HepG2 (cell line): ENCODE results near the gene NTM. TPM values are rescaled to one million over a fixed set of nuclear protein-coding genes. Genes with fewer than 3 reads are reported as not detected.
A peak's percentile ranks its signal among the peaks of the same experiment; 100 is the strongest.

Source experiments
- ATAC-seq: fragments of 200-7000 bp; cut with Tn5 transposase; 3 replicates; pipeline ENCODE4 v1.9.1; 2020; ENCODE audit warnings: mild to moderate bottlenecking, moderate library complexity
- BruUV-seq: library from RNA; stranded (reverse); fragments of 400-500 nt; replicated peaks from 2 replicates; lab custom pipeline; 2021; lab: Mats Ljungman, UMichigan
- CTCF ChIA-PET: fragments of 300-600 bp; formaldehyde crosslinking; extraction: SDS; loops from one replicate; lab custom pipeline; 2021; ENCODE audit warnings: low total read pairs, inconsistent platforms, low intra/inter-chr PET ratio; lab: Yijun Ruan, JAX
- POLR2A ChIA-PET: fragments of 350-600 bp; sonication (Branson Sonifier 250); formaldehyde crosslinking; loops from one replicate; lab custom pipeline; 2020; ENCODE audit warnings: antibody characterized with exemption, inconsistent platforms; lab: Yijun Ruan, JAX
- DNase-seq: peaks from one replicate; pipeline ENCODE4 v3.0.0-alpha.2; 2015; ENCODE audit warnings: low spot score
- FAIRE-seq: peaks from 3 replicates; lab custom pipeline; 2011; peaks lifted over from hg19 to GRCh38; lab: Jason Lieb, UNC
- H2AFZ ChIP-seq: one replicate; pipeline ENCODE4 v1.6.1; 2011; ENCODE audit warnings: low read length, inconsistent platforms
- H3K27ac ChIP-seq: fragments of 300-600 bp; 3 replicates; pipeline ENCODE4 v1.8.0; 2011; ENCODE audit warnings: mixed run types, mild to moderate bottlenecking, mixed read lengths, low read length, inconsistent platforms; ENCODE audit not compliant: insufficient read depth; ENCODE audit errors: extremely low read length
- H3K27me3 ChIP-seq, 2 experiments: fragments of 200-600 bp in 1 of 2; 2 replicates in 1 of 2; 3 replicates in 1 of 2; pipeline versions ENCODE4 v1.6.0 to v1.8.0; 2011; ENCODE audit warnings: low read length in 2 of 2, mild to moderate bottlenecking in 2 of 2, moderate library complexity in 2 of 2, inconsistent platforms in 1 of 2; ENCODE audit not compliant: insufficient read depth in 2 of 2, control insufficient read depth in 1 of 2
- H3K36me3 ChIP-seq, 2 experiments: fragments of 200-600 bp in 1 of 2; replicated peaks in 1 of 2; 2 replicates in 1 of 2; 3 replicates in 1 of 2; pipeline versions ENCODE4 v1.5.1 to v1.8.0; 2011; ENCODE audit warnings: low read length in 2 of 2, inconsistent platforms in 1 of 2; ENCODE audit not compliant: insufficient read depth in 2 of 2, control insufficient read depth in 1 of 2
- H3K4me1 ChIP-seq: 2 replicates; pipeline ENCODE4 v1.5.1; 2012; ENCODE audit warnings: low read length, inconsistent platforms; ENCODE audit not compliant: insufficient read depth
- H3K4me2 ChIP-seq: 2 replicates; pipeline ENCODE4 v1.6.0; 2011; ENCODE audit warnings: low read depth, low read length, inconsistent platforms
- H3K4me3 ChIP-seq, 3 experiments: fragments of 200-600 bp in 1 of 3; sonication (generic), shearing (Covaris generic) in 1 of 3; replicated peaks in 1 of 3; 2 replicates each; pipeline ENCODE4 v1.5.1; 2011 to 2016; ENCODE audit warnings: low read length in 3 of 3, inconsistent platforms in 2 of 3, low read depth in 2 of 3, mild to moderate bottlenecking in 2 of 3, control low read depth in 1 of 3, mixed read lengths in 1 of 3; ENCODE audit not compliant: insufficient read depth in 1 of 3
- H3K79me2 ChIP-seq: one replicate; pipeline ENCODE4 v1.6.1; 2011; ENCODE audit warnings: low read length, inconsistent platforms; ENCODE audit not compliant: insufficient read depth
- H3K9ac ChIP-seq: 2 replicates; pipeline ENCODE4 v1.6.0; 2011; ENCODE audit warnings: mild to moderate bottlenecking, low read depth, low read length, inconsistent platforms; ENCODE audit not compliant: insufficient read depth
- H3K9me3 ChIP-seq: 2 replicates; pipeline ENCODE4 v1.5.1; 2012; ENCODE audit warnings: mild to moderate bottlenecking, low read length
- H4K20me1 ChIP-seq: 2 replicates; pipeline ENCODE4 v1.6.0; 2011; ENCODE audit warnings: inconsistent platforms, mild to moderate bottlenecking, low read length, moderate library complexity; ENCODE audit not compliant: insufficient read depth
- HOXA9 ChIP-seq: sonication (generic); formaldehyde crosslinking; IDR thresholded peaks from 2 replicates; pipeline ENCODE4 v1.8.1; 2022; ENCODE audit warnings: missing genetic modification reagents, mild to moderate bottlenecking, moderate library complexity, borderline replicate concordance
- ZBTB7B ChIP-seq: sonication (generic); formaldehyde crosslinking; IDR thresholded peaks from 2 replicates; pipeline ENCODE4 v1.4.0; 2020; ENCODE audit warnings: missing genetic modification reagents
- ZNF468 ChIP-seq: sonication (generic); formaldehyde crosslinking; IDR thresholded peaks from 2 replicates; pipeline ENCODE4 v1.8.0; 2022; ENCODE audit warnings: mild to moderate bottlenecking, moderate library complexity, missing genetic modification reagents
- WGBS: methylation state at CpG from one replicate; pipeline ENCODE4 v1.1.6; 2017; ENCODE audit warnings: low lambda C conversion rate; 5-methylcytosine and 5-hydroxymethylcytosine counted together
- in situ Hi-C: cut with HindIII; loops from 2 replicates; pipeline ENCODE4 v1.10.0; 2017; ENCODE audit warnings: low pct_unique_long_range_greater_than_20kb; ENCODE audit not compliant: extremely low pct_ligation_motif_present
- intact Hi-C: fragments of 100-400 bp; cut with micrococcal nuclease; formaldehyde crosslinking; loops from one replicate; pipeline ENCODE4 v1.10.0; 2022; ENCODE audit not compliant: unreplicated experiment
- polyA plus RNA-seq, 8 experiments: library from polyadenylated mRNA; depleted of rRNA in 3 of 8; stranded (reverse) in 7 of 8; unstranded in 1 of 8; fragments of >200 nt; fragmentation: Illumina TruSeq in 4 of 8; extraction: Trizol in 4 of 8; gene quantifications; 2 replicates each; pipeline versions ENCODE4 v1.2.1 to v1.2.3, GENCODE V29; 2011 to 2016; ENCODE audit warnings: low read depth in 4 of 8, missing spikeins in 1 of 8, mixed read lengths in 1 of 8; ENCODE audit not compliant: insufficient read depth in 1 of 8
- total RNA-seq, 5 experiments: library from RNA; depleted of rRNA; stranded (reverse); fragments of >200 nt; fragmentation: Illumina TruSeq; extraction: Trizol; gene quantifications; 2 replicates each; pipeline ENCODE4 v1.2.3, GENCODE V29; 2016; ENCODE audit warnings: low read depth in 1 of 5
- TF ChIP-seq, protein P1 (sequence below): sonication (generic); formaldehyde crosslinking; IDR thresholded peaks from 2 replicates; pipeline ENCODE4 v1.4.0; 2020; ENCODE audit warnings: missing genetic modification reagents, borderline replicate concordance
- TF ChIP-seq, protein P2 (sequence below): sonication (generic); formaldehyde crosslinking; IDR thresholded peaks from 2 replicates; pipeline ENCODE4 v1.5.0; 2020; ENCODE audit warnings: mild to moderate bottlenecking, missing genetic modification reagents, moderate library complexity

The NTM gene
- total and polyA plus RNA-seq, 2 of the 13 experiments (the other 11 are each of a cell fraction or from before 2014, with no cell fraction given), result not detected

GRCh38 chr11:132099692-132100091 is 729.3 kb downstream of the NTM start:
- no peaks in the 10 kb centered on the region for H4K20me1 ChIP-seq
- POLR2A ChIA-PET, result no interaction called here
- CTCF ChIA-PET, result no interaction called here
- BruUV-seq, result no TSS peak
- TF ChIP-seq, protein P1, sequence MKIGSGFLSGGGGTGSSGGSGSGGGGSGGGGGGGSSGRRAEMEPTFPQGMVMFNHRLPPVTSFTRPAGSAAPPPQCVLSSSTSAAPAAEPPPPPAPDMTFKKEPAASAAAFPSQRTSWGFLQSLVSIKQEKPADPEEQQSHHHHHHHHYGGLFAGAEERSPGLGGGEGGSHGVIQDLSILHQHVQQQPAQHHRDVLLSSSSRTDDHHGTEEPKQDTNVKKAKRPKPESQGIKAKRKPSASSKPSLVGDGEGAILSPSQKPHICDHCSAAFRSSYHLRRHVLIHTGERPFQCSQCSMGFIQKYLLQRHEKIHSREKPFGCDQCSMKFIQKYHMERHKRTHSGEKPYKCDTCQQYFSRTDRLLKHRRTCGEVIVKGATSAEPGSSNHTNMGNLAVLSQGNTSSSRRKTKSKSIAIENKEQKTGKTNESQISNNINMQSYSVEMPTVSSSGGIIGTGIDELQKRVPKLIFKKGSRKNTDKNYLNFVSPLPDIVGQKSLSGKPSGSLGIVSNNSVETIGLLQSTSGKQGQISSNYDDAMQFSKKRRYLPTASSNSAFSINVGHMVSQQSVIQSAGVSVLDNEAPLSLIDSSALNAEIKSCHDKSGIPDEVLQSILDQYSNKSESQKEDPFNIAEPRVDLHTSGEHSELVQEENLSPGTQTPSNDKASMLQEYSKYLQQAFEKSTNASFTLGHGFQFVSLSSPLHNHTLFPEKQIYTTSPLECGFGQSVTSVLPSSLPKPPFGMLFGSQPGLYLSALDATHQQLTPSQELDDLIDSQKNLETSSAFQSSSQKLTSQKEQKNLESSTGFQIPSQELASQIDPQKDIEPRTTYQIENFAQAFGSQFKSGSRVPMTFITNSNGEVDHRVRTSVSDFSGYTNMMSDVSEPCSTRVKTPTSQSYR (CRISPR knock-in tag), result no peak
- TF ChIP-seq ZNF468 (CRISPR knock-in tag) (no peak), ZBTB7B (CRISPR knock-in tag) (no peak), HOXA9 (CRISPR knock-in tag) (no peak)
- TF ChIP-seq, protein P2, sequence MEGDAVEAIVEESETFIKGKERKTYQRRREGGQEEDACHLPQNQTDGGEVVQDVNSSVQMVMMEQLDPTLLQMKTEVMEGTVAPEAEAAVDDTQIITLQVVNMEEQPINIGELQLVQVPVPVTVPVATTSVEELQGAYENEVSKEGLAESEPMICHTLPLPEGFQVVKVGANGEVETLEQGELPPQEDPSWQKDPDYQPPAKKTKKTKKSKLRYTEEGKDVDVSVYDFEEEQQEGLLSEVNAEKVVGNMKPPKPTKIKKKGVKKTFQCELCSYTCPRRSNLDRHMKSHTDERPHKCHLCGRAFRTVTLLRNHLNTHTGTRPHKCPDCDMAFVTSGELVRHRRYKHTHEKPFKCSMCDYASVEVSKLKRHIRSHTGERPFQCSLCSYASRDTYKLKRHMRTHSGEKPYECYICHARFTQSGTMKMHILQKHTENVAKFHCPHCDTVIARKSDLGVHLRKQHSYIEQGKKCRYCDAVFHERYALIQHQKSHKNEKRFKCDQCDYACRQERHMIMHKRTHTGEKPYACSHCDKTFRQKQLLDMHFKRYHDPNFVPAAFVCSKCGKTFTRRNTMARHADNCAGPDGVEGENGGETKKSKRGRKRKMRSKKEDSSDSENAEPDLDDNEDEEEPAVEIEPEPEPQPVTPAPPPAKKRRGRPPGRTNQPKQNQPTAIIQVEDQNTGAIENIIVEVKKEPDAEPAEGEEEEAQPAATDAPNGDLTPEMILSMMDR (CRISPR knock-in tag), result peak; percentile 22
- TF ChIP-seq, all 625 proteins: peak for 1
- Histone ChIP-seq H3K27me3 (no peaks in the 10 kb centered on the region), H3K36me3 (no peaks in the 10 kb centered on the region), H3K4me2 (no peak overlapping the region), H3K9me3 (no peaks in the 10 kb centered on the region), H3K27ac (no peak overlapping the region), H2AFZ (no peak overlapping the region), H3K4me3 (no peak overlapping the region), H3K9ac (no peak overlapping the region), H3K79me2 (no peaks in the 10 kb centered on the region), H3K4me1 (no peaks in the 10 kb centered on the region)
- in situ Hi-C loops (loop anchor here (25.0 kb wide), 1 partner anchor 963 kb away; no protein-coding TSS in a partner anchor), intact Hi-C loops (no loop called here)
- FAIRE-seq (no peak), ATAC-seq (0 out of 3 replicates have a peak, but pooled peaks have one; percentile 50), DNase-seq (no peak)
- 3% methylated on average over 4 of the region's 4 CpGs for WGBS
